ENCODE data around the gene CNTN1. TPM values are rescaled to one million over a fixed set of nuclear protein-coding genes. Genes with fewer than 3 reads are reported as not detected.

Gene CNTN1
- total and polyA plus RNA-seq, 8 donors, result 2.7 to 63.5 (median 45.8) TPM

GRCh38 chr12:41108032-41108431, 415.8 kb downstream of the CNTN1 start:
- H3K27me3 ChIP-seq, result no peaks in the 10 kb centered on the region
- no peak for ATAC-seq

GRCh38 chr12:41112903-41113302, 420.7 kb downstream of the CNTN1 start:
- no peak for TF ChIP-seq CTCF (IDR thresholded peaks at IDR 0.05)
- intact Hi-C loops (cut with DNase I), result no loop called here
- H3K4me3 ChIP-seq, result no peak overlapping the region
- H3K27me3 ChIP-seq, result no peaks in the 10 kb centered on the region
- H3K9me3 ChIP-seq, result no peaks in the 10 kb centered on the region
- H3K4me1 ChIP-seq, result no peaks in the 10 kb centered on the region
- no peak for ATAC-seq
- H3K27ac ChIP-seq, result no peak overlapping the region
- no peak for DNase-seq
- no peaks in the 10 kb centered on the region for H3K36me3 ChIP-seq

More at GRCh38 chr12:41108032-41108431, 415.8 kb downstream of the CNTN1 start:
- Histone ChIP-seq H3K27ac (no peak overlapping the region), H3K36me3 (no peaks in the 10 kb centered on the region), H3K4me1 (no peaks in the 10 kb centered on the region), H3K9me3 (no peaks in the 10 kb centered on the region), H3K4me3 (no peak overlapping the region)
- DNase-seq, result peak in 2 of 4 donors; percentile 45 to 56
- TF ChIP-seq CTCF (IDR thresholded peaks at IDR 0.05), result no peak
- intact Hi-C loops (cut with DNase I), result no loop called here

GRCh38 chr12:41120211-41120610, 428.0 kb downstream of the CNTN1 start:
- no peaks in the 10 kb centered on the region for H3K27me3 ChIP-seq
- H3K4me3 ChIP-seq, result no peak overlapping the region
- no peak for TF ChIP-seq CTCF (IDR thresholded peaks at IDR 0.05)
- intact Hi-C loops (cut with DNase I), result no loop called here
- ATAC-seq (no peak), DNase-seq (no peak)
- no peak overlapping the region for H3K27ac ChIP-seq
- peaks cover 0 to 3% of the 10 kb centered on the region in 2 donors for H3K9me3 ChIP-seq
- H3K36me3 ChIP-seq, result no peaks in the 10 kb centered on the region
- no peaks in the 10 kb centered on the region for H3K4me1 ChIP-seq

GRCh38 chr12:41121374-41121773, 429.1 kb downstream of the CNTN1 start:
- Histone ChIP-seq H3K27me3 (no peaks in the 10 kb centered on the region), H3K4me1 (no peaks in the 10 kb centered on the region), H3K36me3 (no peaks in the 10 kb centered on the region), H3K4me3 (no peak overlapping the region), H3K27ac (no peak overlapping the region), H3K9me3 (peaks cover 0 to 3% of the 10 kb centered on the region in 2 donors)
- no peak for DNase-seq
- no peak for ATAC-seq
- intact Hi-C loops (cut with DNase I), result no loop called here
- no peak for TF ChIP-seq CTCF (IDR thresholded peaks at IDR 0.05)
